Transverse colon (tissue), 4 donors: ENCODE data around the gene TMEM200B. TPM values are rescaled to one million over a fixed set of nuclear protein-coding genes. Genes with fewer than 3 reads are reported as not detected.

Source experiments
- DNase-seq: peaks from one replicate; pipeline ENCODE4 v3.0.0-alpha.2; 2019
- H3K27ac ChIP-seq, 4 donors: fragments of 200-600 bp; sonication (generic); 2 replicates each; pipeline ENCODE4 v1.5.1; 2016 to 2018; ENCODE audit warnings: inconsistent platforms in 4 of 4
- H3K27me3 ChIP-seq: fragments of 200-600 bp; sonication (generic); 2 replicates; pipeline ENCODE4 v1.5.1; 2017; ENCODE audit warnings: inconsistent platforms
- H3K36me3 ChIP-seq, 4 donors: fragments of 200-600 bp; sonication (generic); 2 replicates each; pipeline ENCODE4 v1.5.1; 2017 to 2019; ENCODE audit warnings: inconsistent platforms in 4 of 4
- H3K4me1 ChIP-seq, 4 donors: fragments of 200-600 bp; sonication (generic); 2 replicates each; pipeline ENCODE4 v1.5.1; 2017 to 2020; ENCODE audit warnings: inconsistent platforms in 4 of 4
- H3K4me3 ChIP-seq, 4 donors: fragments of 200-600 bp; sonication (generic); 1 replicate in 1 of 4; 2 replicates in 3 of 4; pipeline versions ENCODE4 v1.5.1 to v1.6.1; 2017 to 2019; ENCODE audit warnings: inconsistent platforms in 4 of 4
- H3K9me3 ChIP-seq, 2 donors: fragments of 200-600 bp; sonication (generic); 2 replicates each; pipeline ENCODE4 v1.5.1; 2017 to 2019; ENCODE audit warnings: inconsistent platforms in 2 of 2
- CTCF ChIP-seq, 5 experiments: fragments of 200-600 bp in 3 of 5; fragments of 450-650 bp in 2 of 5; sonication (generic) in 3 of 5; IDR thresholded peaks; 1 replicate in 2 of 5; 2 replicates in 3 of 5; pipeline ENCODE4 v1.5.1; 2016 to 2017; ENCODE audit warnings: antibody characterized with exemption in 5 of 5, inconsistent platforms in 3 of 5, mild to moderate bottlenecking in 2 of 5, moderate library complexity in 1 of 5
- EP300 ChIP-seq: sonication (generic); formaldehyde crosslinking; IDR thresholded peaks from one replicate; pipeline ENCODE4 v1.6.1; 2017; ENCODE audit warnings: antibody characterized with exemption, low read depth
- POLR2A ChIP-seq: fragments of 450-650 bp; IDR thresholded peaks from one replicate; pipeline ENCODE4 v1.6.1; 2016; ENCODE audit warnings: antibody characterized with exemption, mild to moderate bottlenecking, moderate library complexity
- POLR2AphosphoS5 ChIP-seq, 3 donors: sonication (generic); formaldehyde crosslinking; IDR thresholded peaks; one replicate each; pipeline ENCODE4 v1.6.1; 2016; ENCODE audit warnings: antibody characterized with exemption in 3 of 3
- WGBS, 2 donors: methylation state at CpG; one replicate each; pipeline ENCODE4 v1.1.5; 2018; ENCODE audit warnings: low coverage in 1 of 2; 5-methylcytosine and 5-hydroxymethylcytosine counted together
- in situ Hi-C, 4 donors: fragments of 200-750 bp; cut with MboI; loops; one replicate each; pipeline versions ENCODE4 v1.15.0 to v1.15.1; 2017; ENCODE audit warnings: low sequenced_read_pairs in 3 of 4, low pct_ligation_motif_present in 1 of 4, low pct_unique_long_range_greater_than_20kb in 1 of 4
- intact Hi-C: fragments of 100-400 bp; cut with DNase I; formaldehyde crosslinking; loops from one replicate; pipeline ENCODE4 v1.15.1; 2023; ENCODE audit warnings: low total_unique reads
- total RNA-seq, 4 donors: library from RNA; depleted of rRNA; stranded (reverse); fragments of >200 nt; gene quantifications; one replicate each; pipeline ENCODE4 v1.1.0, GENCODE V29; 2016

TMEM200B gene
- total RNA-seq, 4 donors from 2014 or later = 1.6 to 7.5 (median 4.2) TPM

DNA sequence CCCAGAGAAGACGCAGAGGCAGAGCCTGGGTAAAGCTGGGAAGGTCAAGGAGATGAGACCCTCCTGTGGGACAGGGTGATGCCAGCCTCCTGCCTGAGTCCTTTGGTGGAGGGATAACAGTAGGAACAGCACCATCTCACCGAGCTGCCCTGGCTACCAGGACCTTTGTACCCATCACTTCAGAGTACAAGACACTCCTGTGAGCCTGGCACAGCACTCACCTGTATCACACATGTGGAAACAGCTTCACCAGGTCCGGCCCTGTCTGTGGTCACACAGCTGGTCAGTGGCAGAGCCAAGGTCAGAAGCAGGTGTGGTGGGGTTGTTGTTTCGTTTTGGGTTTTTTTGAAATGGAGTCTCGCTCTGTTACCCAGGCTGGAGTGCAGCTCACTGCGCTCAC, 5.0 kb upstream of the TMEM200B start:
- Histone ChIP-seq H3K36me3 (no peaks in the 10 kb centered on the region), H3K27me3 (peaks cover 21% of the 10 kb centered on the region), H3K27ac (no peak overlapping the region), H3K4me1 (peaks cover 0 to 19% (median 16%) of the 10 kb centered on the region in 4 donors), H3K4me3 (no peak overlapping the region), H3K9me3 (no peaks in the 10 kb centered on the region)
- intact Hi-C loops = loop anchor here (10.0 kb wide), 1 partner anchor 244 kb away; no protein-coding TSS in a partner anchor
- WGBS, 2 donors = 60 to 73% methylated on average over 1 to 5 of the region's 6 CpGs
- TF ChIP-seq EP300 (no peak), CTCF (IDR thresholded peaks at IDR 0.05) (no peak), POLR2A (no peak), POLR2AphosphoS5 (IDR thresholded peaks at IDR 0.05) (no peak)
- in situ Hi-C loops = loop anchor here in 1 of 4 donors (5.0 kb wide), 1 partner anchor 79 kb away; no protein-coding TSS in a partner anchor
- DNase-seq = no peak

DNA sequence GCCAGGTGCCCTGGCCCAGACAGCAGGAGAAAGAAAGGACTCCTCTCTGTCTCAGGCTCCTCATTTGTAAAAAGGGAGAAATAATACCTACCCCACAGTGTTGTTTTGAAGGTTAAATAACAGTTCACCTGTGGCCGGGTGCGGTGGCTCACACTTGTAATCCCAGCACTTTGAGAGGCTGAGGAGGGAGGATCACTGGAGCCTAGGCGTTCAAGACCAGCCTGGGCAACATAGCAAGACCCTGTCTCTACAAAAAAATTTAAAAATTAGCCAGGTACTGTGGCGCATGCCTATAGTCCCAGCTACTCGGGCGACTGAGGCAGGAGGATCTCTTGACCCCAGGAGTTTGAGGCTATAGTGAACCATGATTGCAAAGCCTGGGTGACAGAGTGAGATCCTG, 2.5 kb upstream of the TMEM200B start:
- Histone ChIP-seq H3K27ac (peak overlapping the region in 2 of 4 donors; percentile 94 to 97), H3K36me3 (no peaks in the 10 kb centered on the region), H3K4me1 (peaks cover 7 to 40% (median 37%) of the 10 kb centered on the region in 4 donors), H3K4me3 (no peak overlapping the region), H3K9me3 (no peaks in the 10 kb centered on the region), H3K27me3 (peaks cover 46% of the 10 kb centered on the region)
- intact Hi-C loops = loop anchor here (10.0 kb wide), 1 partner anchor 241 kb away; no protein-coding TSS in a partner anchor
- in situ Hi-C loops = loop anchor here in 1 of 4 donors (5.0 kb wide), 1 partner anchor 81 kb away; no protein-coding TSS in a partner anchor
- TF ChIP-seq POLR2A (no peak), CTCF (IDR thresholded peaks at IDR 0.05) (no peak), EP300 (no peak), POLR2AphosphoS5 (IDR thresholded peaks at IDR 0.05) (no peak)
- DNase-seq = no peak
- WGBS, 2 donors = 97% methylated on average over 6 of the region's 6 CpGs; no CpG with 5 or more reads in 1 of the 2 donors

GRCh38 chr1:29125788-29126187, 2.1 kb upstream of the TMEM200B start:
- TF ChIP-seq POLR2A (no peak), POLR2AphosphoS5 (IDR thresholded peaks at IDR 0.05) (no peak), CTCF (IDR thresholded peaks at IDR 0.05) (no peak), EP300 (no peak)
- H3K4me1 ChIP-seq = peaks cover 7 to 45% (median 37%) of the 10 kb centered on the region in 4 donors
- intact Hi-C loops (loop anchor here (10.0 kb wide), 1 partner anchor 241 kb away; no protein-coding TSS in a partner anchor), in situ Hi-C loops (loop anchor here in 1 of 4 donors (5.0 kb wide), 1 partner anchor 82 kb away; no protein-coding TSS in a partner anchor)
- peaks cover 50% of the 10 kb centered on the region for H3K27me3 ChIP-seq
- no peak for DNase-seq
- WGBS, 2 donors = 87% methylated on average over 6 of the region's 6 CpGs; no CpG with 5 or more reads in 1 of the 2 donors
- H3K27ac ChIP-seq = peak overlapping the region; percentile 94 to 97 (median 94)
- no peak overlapping the region for H3K4me3 ChIP-seq
- no peaks in the 10 kb centered on the region for H3K36me3 ChIP-seq
- H3K9me3 ChIP-seq = no peaks in the 10 kb centered on the region

GRCh38 chr1:29125237-29125641, 1.5 kb upstream of the TMEM200B start:
- peaks cover 7 to 48% (median 39%) of the 10 kb centered on the region in 4 donors for H3K4me1 ChIP-seq
- H3K4me3 ChIP-seq = peak overlapping the region; percentile 46 to 68 (median 58)
- no peak for TF ChIP-seq POLR2AphosphoS5 (IDR thresholded peaks at IDR 0.05)
- TF ChIP-seq EP300 = no peak
- no peak for TF ChIP-seq POLR2A
- TF ChIP-seq CTCF (IDR thresholded peaks at IDR 0.05) = no peak
- H3K36me3 ChIP-seq = no peaks in the 10 kb centered on the region
- peaks cover 53% of the 10 kb centered on the region for H3K27me3 ChIP-seq
- intact Hi-C loops = loop anchor here (10.0 kb wide), 1 partner anchor 240 kb away; no protein-coding TSS in a partner anchor
- no peaks in the 10 kb centered on the region for H3K9me3 ChIP-seq
- DNase-seq = no peak
- in situ Hi-C loops = loop anchor here in 1 of 4 donors (5.0 kb wide), 1 partner anchor 82 kb away; no protein-coding TSS in a partner anchor
- 69 to 75% methylated on average over 6 to 14 of the region's 14 CpGs for WGBS, 2 donors
- peak overlapping the region; percentile 94 to 97 (median 94) for H3K27ac ChIP-seq
